ENCODE measurements around the gene CCM2L.
"Not testable (repeated sequence)": the region's sequence is repeated elsewhere in the genome, so short reads cannot be mapped to it uniquely, and the experiment has no call there.

Gene CCM2L

GRCh38 chr20:32031007-32031958 lies 21.0 kb downstream of the CCM2L start:
- Histone ChIP-seq H3K9me3 (ENCODE audit: insufficient read depth, low read depth, low read length) (no peaks in the 10 kb centered on the region), H3K27ac (ENCODE audit: low read depth, low read length) (no peak overlapping the region), H3K27me3 (ENCODE audit: insufficient read depth, low read length) (0 out of 2 replicates have a peak, but pooled peaks cover 3% of the 10 kb centered on the region), H3K9ac (ENCODE audit: low read depth, low read length) (no peak overlapping the region; the same call in 1 of the 2 replicates), H3K36me3 (ENCODE audit: insufficient read depth, low read length) (0 out of 2 replicates have a peak, but pooled peaks cover 3% of the 10 kb centered on the region), H3K4me3 (ENCODE audit: low read length) (peak overlapping the region; percentile 27), H3K4me1 (ENCODE audit: insufficient read depth, low read length) (no peaks in the 10 kb centered on the region)
- 41% methylated on average over 59 of the region's 59 CpGs for WGBS

GRCh38 chr20:32033316-32033715 lies 23.1 kb downstream of the CCM2L start:
- Histone ChIP-seq H3K9me3 (ENCODE audit: insufficient read depth, low read depth, low read length) (no peaks in the 10 kb centered on the region), H3K4me1 (ENCODE audit: insufficient read depth, low read length) (no peaks in the 10 kb centered on the region), H3K9ac (ENCODE audit: low read depth, low read length) (no peak overlapping the region), H3K36me3 (ENCODE audit: insufficient read depth, low read length) (0 out of 2 replicates have a peak, but pooled peaks cover 3% of the 10 kb centered on the region), H3K4me3 (ENCODE audit: low read length) (no peak overlapping the region), H3K27ac (ENCODE audit: low read depth, low read length) (no peak overlapping the region), H3K27me3 (ENCODE audit: insufficient read depth, low read length) (0 out of 2 replicates have a peak, but pooled peaks cover 3% of the 10 kb centered on the region)
- WGBS, result 67% methylated on average over 1 of the region's 2 CpGs

GRCh38 chr20:32033721-32034120 lies 23.5 kb downstream of the CCM2L start:
- 87% methylated on average over 3 of the region's 3 CpGs for WGBS
- not testable (repeated sequence) for H3K9me3 ChIP-seq (ENCODE audit: insufficient read depth, low read depth, low read length); H3K4me3 ChIP-seq (ENCODE audit: low read length); H3K4me1 ChIP-seq (ENCODE audit: insufficient read depth, low read length); H3K27ac ChIP-seq (ENCODE audit: low read depth, low read length); H3K27me3 ChIP-seq (ENCODE audit: insufficient read depth, low read length); H3K36me3 ChIP-seq (ENCODE audit: insufficient read depth, low read length); H3K9ac ChIP-seq (ENCODE audit: low read depth, low read length)

- Histone ChIP-seq H3K9me3 (ENCODE audit: insufficient read depth, low read depth, low read length) (no peaks in the 10 kb centered on the region), H3K4me1 (ENCODE audit: insufficient read depth, low read length) (peaks cover 1% of the 10 kb centered on the region; the same call in 1 of the 2 replicates), H3K36me3 (ENCODE audit: insufficient read depth, low read length) (0 out of 2 replicates have a peak, but pooled peaks cover 2% of the 10 kb centered on the region), H3K27ac (ENCODE audit: low read depth, low read length) (no peak overlapping the region), H3K9ac (ENCODE audit: low read depth, low read length) (no peak overlapping the region), H3K4me3 (ENCODE audit: low read length) (no peak overlapping the region), H3K27me3 (ENCODE audit: insufficient read depth, low read length) (0 out of 2 replicates have a peak, but pooled peaks cover 3% of the 10 kb centered on the region)
- 88% methylated on average over 9 of the region's 9 CpGs for WGBS
Measured at GRCh38 chr20:32034581-32035425, 24.6 kb downstream of the CCM2L start.

GRCh38 chr20:32035426-32035779 lies 25.2 kb downstream of the CCM2L start:
- H3K27me3 ChIP-seq (ENCODE audit: insufficient read depth, low read length), result no peaks in the 10 kb centered on the region
- no peaks in the 10 kb centered on the region for H3K36me3 ChIP-seq (ENCODE audit: insufficient read depth, low read length)
- no peak overlapping the region for H3K9ac ChIP-seq (ENCODE audit: low read depth, low read length)
- 92% methylated on average over 8 of the region's 8 CpGs for WGBS
- no peaks in the 10 kb centered on the region for H3K9me3 ChIP-seq (ENCODE audit: insufficient read depth, low read depth, low read length)
- peaks cover 7% of the 10 kb centered on the region for H3K4me1 ChIP-seq (ENCODE audit: insufficient read depth, low read length)
- H3K27ac ChIP-seq (ENCODE audit: low read depth, low read length), result no peak overlapping the region
- no peak overlapping the region for H3K4me3 ChIP-seq (ENCODE audit: low read length)

GRCh38 chr20:32036252-32036651 lies 26.0 kb downstream of the CCM2L start:
- Histone ChIP-seq H3K4me1 (ENCODE audit: insufficient read depth, low read length) (peaks cover 7% of the 10 kb centered on the region), H3K27ac (ENCODE audit: low read depth, low read length) (no peak overlapping the region), H3K4me3 (ENCODE audit: low read length) (no peak overlapping the region), H3K27me3 (ENCODE audit: insufficient read depth, low read length) (no peaks in the 10 kb centered on the region), H3K9me3 (ENCODE audit: insufficient read depth, low read depth, low read length) (no peaks in the 10 kb centered on the region), H3K36me3 (ENCODE audit: insufficient read depth, low read length) (no peaks in the 10 kb centered on the region), H3K9ac (ENCODE audit: low read depth, low read length) (no peak overlapping the region; the same call in 1 of the 2 replicates)
- WGBS, result 68% methylated on average over 4 of the region's 4 CpGs

- no peaks in the 10 kb centered on the region for H3K9me3 ChIP-seq (ENCODE audit: insufficient read depth, low read depth, low read length)
- no peaks in the 10 kb centered on the region for H3K36me3 ChIP-seq (ENCODE audit: insufficient read depth, low read length)
- H3K4me3 ChIP-seq (ENCODE audit: low read length), result no peak overlapping the region
- WGBS, result 75% methylated on average over 8 of the region's 10 CpGs
- no peak overlapping the region for H3K9ac ChIP-seq (ENCODE audit: low read depth, low read length)
- peaks cover 7% of the 10 kb centered on the region for H3K4me1 ChIP-seq (ENCODE audit: insufficient read depth, low read length)
- H3K27me3 ChIP-seq (ENCODE audit: insufficient read depth, low read length), result no peaks in the 10 kb centered on the region
- H3K27ac ChIP-seq (ENCODE audit: low read depth, low read length), result no peak overlapping the region
Measured at GRCh38 chr20:32036716-32037485, 26.7 kb downstream of the CCM2L start.

GRCh38 chr20:32037929-32038328 lies 27.7 kb downstream of the CCM2L start:
- Histone ChIP-seq H3K27me3 (ENCODE audit: insufficient read depth, low read length) (no peaks in the 10 kb centered on the region), H3K9ac (ENCODE audit: low read depth, low read length) (no peak overlapping the region), H3K9me3 (ENCODE audit: insufficient read depth, low read depth, low read length) (no peaks in the 10 kb centered on the region), H3K4me3 (ENCODE audit: low read length) (no peak overlapping the region), H3K27ac (ENCODE audit: low read depth, low read length) (no peak overlapping the region), H3K4me1 (ENCODE audit: insufficient read depth, low read length) (peaks cover 7% of the 10 kb centered on the region), H3K36me3 (ENCODE audit: insufficient read depth, low read length) (no peaks in the 10 kb centered on the region)
- WGBS, result 71% methylated on average over 4 of the region's 4 CpGs

- Histone ChIP-seq H3K27me3 (ENCODE audit: insufficient read depth, low read length) (no peaks in the 10 kb centered on the region), H3K9me3 (ENCODE audit: insufficient read depth, low read depth, low read length) (no peaks in the 10 kb centered on the region), H3K9ac (ENCODE audit: low read depth, low read length) (no peak overlapping the region), H3K27ac (ENCODE audit: low read depth, low read length) (no peak overlapping the region), H3K36me3 (ENCODE audit: insufficient read depth, low read length) (no peaks in the 10 kb centered on the region), H3K4me3 (ENCODE audit: low read length) (no peak overlapping the region), H3K4me1 (ENCODE audit: insufficient read depth, low read length) (peaks cover 7% of the 10 kb centered on the region)
- 76% methylated on average over 6 of the region's 10 CpGs for WGBS
Measured at GRCh38 chr20:32040142-32040953, 30.1 kb downstream of the CCM2L start.

- no peaks in the 10 kb centered on the region for H3K9me3 ChIP-seq (ENCODE audit: insufficient read depth, low read depth, low read length)
- H3K36me3 ChIP-seq (ENCODE audit: insufficient read depth, low read length), result no peaks in the 10 kb centered on the region
- no peak overlapping the region for H3K27ac ChIP-seq (ENCODE audit: low read depth, low read length)
- H3K27me3 ChIP-seq (ENCODE audit: insufficient read depth, low read length), result peaks cover 20% of the 10 kb centered on the region
- H3K9ac ChIP-seq (ENCODE audit: low read depth, low read length), result no peak overlapping the region
- H3K4me3 ChIP-seq (ENCODE audit: low read length), result no peak overlapping the region
- WGBS, result 82% methylated on average over 3 of the region's 3 CpGs
- H3K4me1 ChIP-seq (ENCODE audit: insufficient read depth, low read length), result no peaks in the 10 kb centered on the region
Measured at GRCh38 chr20:32045999-32046398, 35.8 kb downstream of the CCM2L start.
